C4-2B (cell line): ENCODE data around the gene AMER3.

Source experiments
- CTCF ChIP-seq: fragments of 450-650 bp; conservative IDR thresholded peaks from 2 replicates; pipeline ENCODE4 v1.5.1; 2017; ENCODE audit warnings: mild to moderate bottlenecking
- ZFX ChIP-seq: fragments of 450-650 bp; IDR thresholded peaks from 2 replicates; pipeline ENCODE4 v1.6.1; 2017

- TF ChIP-seq CTCF (no peak), ZFX (no peak)
These were observed 7.6 kb downstream of the AMER3 start for GRCh38 chr2:130762910-130763385.
